Adipose tissue (tissue), 3 donors: ENCODE measurements around the gene TSFM. TPM values are rescaled to one million over a fixed set of nuclear protein-coding genes. Genes with fewer than 3 reads are reported as not detected.

Source experiments
- H3K27ac ChIP-seq: one replicate; pipeline ENCODE4 v1.5.1; 2013; ENCODE audit warnings: low read depth, low read length
- WGBS, 3 donors: extraction: QIAGEN DNeasy Blood & Tissue Kit; methylation state at CpG; one replicate each; pipeline ENCODE4 v1.1.7; 2013; 5-methylcytosine and 5-hydroxymethylcytosine counted together
- polyA plus RNA-seq, 3 donors: library from polyadenylated mRNA; stranded (reverse); fragments of 200-250 nt; gene quantifications; one replicate each; pipeline ENCODE4 v1.2.3, GENCODE V29; 2013
- donor health status: healthy with polysubstance abuse.
- donor health status: Bipolar disorder and iron deficiency.
- donor health status: healthy.

Gene TSFM
- polyA plus RNA-seq, 3 donors, result 14.4 to 32.6 (median 23.8) TPM

GRCh38 chr12:57744194-57744776, 38.3 kb upstream of the TSFM start:
- WGBS, 3 donors, result 6 to 10% (median 8%) methylated on average over 21 of the region's 21 CpGs
- H3K27ac ChIP-seq, result no peak overlapping the region

- 0 to 1% (median 0%) methylated on average over 29 of the region's 29 CpGs for WGBS, 3 donors
- H3K27ac ChIP-seq, result peak within 1 kb of the TSS; percentile 96
Measured at GRCh38 chr12:57744777-57745484, 37.7 kb upstream of the TSFM start, which contains the start of gene TSPAN31. TSPAN31 (plus strand) TSS chr12:57745039; CDS start chr12:57745155, 116 bp downstream.

GRCh38 chr12:57745485-57745881, 37.1 kb upstream of the TSFM start:
- peak overlapping the region; percentile 96 for H3K27ac ChIP-seq
- WGBS, 3 donors, result 30 to 45% (median 36%) methylated on average over 8 of the region's 8 CpGs

GRCh38 chr12:57746025-57746424, 36.6 kb upstream of the TSFM start:
- 88 to 92% (median 88%) methylated on average over 3 of the region's 3 CpGs for WGBS, 3 donors
- H3K27ac ChIP-seq, result peak overlapping the region; percentile 96

- WGBS, 3 donors, result 89 to 96% (median 92%) methylated on average over 5 of the region's 5 CpGs
Measured at GRCh38 chr12:57749061-57749460, 33.5 kb upstream of the TSFM start.

GRCh38 chr12:57750561-57751431, 31.8 kb upstream of the TSFM start:
- no peak overlapping the region for H3K27ac ChIP-seq
- WGBS, 3 donors, result 89 to 91% (median 89%) methylated on average over 15 of the region's 15 CpGs

More at GRCh38 chr12:57749061-57749460, 33.5 kb upstream of the TSFM start:
- H3K27ac ChIP-seq, result no peak overlapping the region

GRCh38 chr12:57751432-57751787, 31.2 kb upstream of the TSFM start:
- H3K27ac ChIP-seq, result no peak overlapping the region
- WGBS, 3 donors, result 9 to 10% (median 9%) methylated on average over 8 of the region's 8 CpGs

- WGBS, 3 donors, result 0 to 1% (median 1%) methylated on average over 58 of the region's 58 CpGs
Measured at GRCh38 chr12:57751788-57752667, 30.6 kb upstream of the TSFM start, which contains the start of gene CDK4. CDK4 (minus strand) TSS chr12:57752310; CDS start chr12:57751717, 593 bp downstream.

GRCh38 chr12:57752668-57753000, 30.0 kb upstream of the TSFM start:
- WGBS, 3 donors, result 1 to 3% (median 2%) methylated on average over 5 of the region's 5 CpGs
- no peak overlapping the region for H3K27ac ChIP-seq

More at GRCh38 chr12:57751788-57752667, 30.6 kb upstream of the TSFM start, which contains the start of gene CDK4:
- no peak within 1 kb of the TSS for H3K27ac ChIP-seq

- no peak overlapping the region for H3K27ac ChIP-seq
- WGBS, 3 donors, result 22 to 41% (median 40%) methylated on average over 1 of the region's 1 CpG
Measured at GRCh38 chr12:57753756-57754337, 28.7 kb upstream of the TSFM start.

- H3K27ac ChIP-seq, result no peak within 1 kb of the TSS
- 1 to 2% (median 2%) methylated on average over 17 to 39 of the region's 41 CpGs for WGBS, 3 donors
Measured at GRCh38 chr12:57754411-57755193, 28.0 kb upstream of the TSFM start, which contains the start of gene MARCHF9. MARCHF9 (plus strand) TSS chr12:57755103; CDS start chr12:57755529, 426 bp downstream.

GRCh38 chr12:57755194-57755453, 27.5 kb upstream of the TSFM start:
- H3K27ac ChIP-seq, result no peak overlapping the region
- 0% methylated on average over 1 to 34 of the region's 34 CpGs for WGBS, 3 donors

GRCh38 chr12:57755454-57756372, 26.9 kb upstream of the TSFM start:
- 1 to 3% (median 1%) methylated on average over 58 to 75 of the region's 76 CpGs for WGBS, 3 donors

GRCh38 chr12:57756406-57757341, 25.9 kb upstream of the TSFM start:
- 36 to 55% (median 46%) methylated on average over 21 to 22 of the region's 22 CpGs for WGBS, 3 donors
- no peak overlapping the region for H3K27ac ChIP-seq

More at GRCh38 chr12:57755454-57756372, 26.9 kb upstream of the TSFM start:
- no peak overlapping the region for H3K27ac ChIP-seq

- no peak overlapping the region for H3K27ac ChIP-seq
- 95 to 96% (median 95%) methylated on average over 4 of the region's 4 CpGs for WGBS, 3 donors
Measured at GRCh38 chr12:57757771-57758170, 24.8 kb upstream of the TSFM start.
